ENCODE results near the gene FASLG. TPM values are rescaled to one million over a fixed set of nuclear protein-coding genes. Genes with fewer than 3 reads are reported as not detected.
"Not testable (repeated sequence)": the region's sequence is repeated elsewhere in the genome, so short reads cannot be mapped to it uniquely, and the experiment has no call there.

Gene FASLG
- total RNA-seq, 6 experiments from 2014 or later, result not detected

- TF ChIP-seq CTCF (IDR thresholded peaks at IDR 0.05), result no peak
- no peaks in the 10 kb centered on the region for H3K36me3 Mint-ChIP-seq (ENCODE audit: low read depth)
- no peak for DNase-seq
- no peaks in the 10 kb centered on the region; the same call in 1 of the 2 replicates for H3K27me3 Mint-ChIP-seq (ENCODE audit: insufficient read depth)
- H3K27ac Mint-ChIP-seq, result no peak overlapping the region
- H3K4me1 Mint-ChIP-seq (ENCODE audit: low read depth), result peaks cover 17% of the 10 kb centered on the region
- H3K9me3 Mint-ChIP-seq, result no peaks in the 10 kb centered on the region
- H3K4me3 Mint-ChIP-seq, result no peak overlapping the region
Observed at GRCh38 chr1:172679000-172679772, 20.3 kb downstream of the FASLG start.

DNA sequence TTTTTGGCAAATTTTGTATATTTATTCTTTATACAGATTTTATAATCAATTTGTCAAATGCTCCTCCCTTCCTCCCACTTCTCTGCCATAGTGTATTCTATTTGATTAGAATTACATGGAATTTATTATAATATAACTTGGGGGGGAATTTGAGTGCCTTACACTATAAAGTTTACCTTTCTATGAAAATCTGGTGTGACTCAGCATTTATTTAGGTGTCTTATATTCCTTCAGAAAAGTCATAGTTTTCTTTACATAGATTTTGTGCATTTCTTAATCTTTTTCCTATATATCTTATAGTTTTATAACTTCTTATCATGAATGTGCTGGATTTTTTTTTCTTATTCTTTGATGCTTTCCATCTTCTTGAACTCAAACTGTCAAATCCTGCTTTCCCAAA lies 21.3 kb downstream of the FASLG start:
- Mint-ChIP-seq H3K4me3 (no peak overlapping the region), H3K36me3 (ENCODE audit: low read depth) (no peaks in the 10 kb centered on the region), H3K4me1 (ENCODE audit: low read depth) (peaks cover 10% of the 10 kb centered on the region), H3K27me3 (ENCODE audit: insufficient read depth) (no peaks in the 10 kb centered on the region; the same call in 1 of the 2 replicates), H3K9me3 (no peaks in the 10 kb centered on the region), H3K27ac (no peak overlapping the region)
- no peak for TF ChIP-seq CTCF (IDR thresholded peaks at IDR 0.05)
- no peak for DNase-seq

DNA sequence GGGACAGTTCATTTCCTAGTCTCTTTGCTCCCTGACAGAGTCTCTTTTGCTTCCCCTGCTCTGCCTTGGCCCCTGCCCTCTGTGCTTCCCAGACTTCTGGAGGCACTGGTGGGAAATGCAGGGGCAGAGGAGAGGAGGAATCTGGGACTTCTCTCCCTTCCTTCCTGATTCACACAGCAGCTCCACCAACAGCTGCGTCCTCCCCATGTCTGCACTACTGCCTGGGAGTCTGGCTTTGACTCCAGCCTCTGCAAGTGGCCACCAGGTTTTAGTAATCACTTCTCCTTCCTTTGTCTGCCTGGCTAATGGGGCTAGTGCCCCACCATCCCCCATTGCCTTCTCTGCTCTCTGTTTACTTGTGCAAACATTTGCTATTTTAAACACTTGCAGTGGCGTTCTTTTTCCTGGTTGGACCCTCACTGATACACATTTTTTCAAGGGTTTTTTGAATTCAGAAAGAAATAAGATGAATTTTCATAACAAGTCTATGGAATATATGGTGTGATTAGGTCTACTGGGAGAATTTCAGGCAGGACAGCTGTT lies 21.9 kb downstream of the FASLG start:
- H3K9me3 Mint-ChIP-seq, result no peaks in the 10 kb centered on the region
- no peak overlapping the region for H3K4me3 Mint-ChIP-seq
- H3K36me3 Mint-ChIP-seq (ENCODE audit: low read depth), result no peaks in the 10 kb centered on the region
- H3K27ac Mint-ChIP-seq, result no peak overlapping the region
- TF ChIP-seq CTCF (IDR thresholded peaks at IDR 0.05), result no peak
- no peaks in the 10 kb centered on the region; the same call in 1 of the 2 replicates for H3K27me3 Mint-ChIP-seq (ENCODE audit: insufficient read depth)
- H3K4me1 Mint-ChIP-seq (ENCODE audit: low read depth), result peaks cover 5% of the 10 kb centered on the region; the same call in 1 of the 2 replicates
- no peak for DNase-seq

GRCh38 chr1:172682812-172683211 lies 23.9 kb downstream of the FASLG start:
- no peaks in the 10 kb centered on the region for H3K9me3 Mint-ChIP-seq
- H3K4me1 Mint-ChIP-seq (ENCODE audit: low read depth), result no peaks in the 10 kb centered on the region
- no peak overlapping the region for H3K27ac Mint-ChIP-seq
- H3K36me3 Mint-ChIP-seq (ENCODE audit: low read depth), result no peaks in the 10 kb centered on the region
- no peak for TF ChIP-seq CTCF (IDR thresholded peaks at IDR 0.05)
- no peak for DNase-seq
- H3K27me3 Mint-ChIP-seq (ENCODE audit: insufficient read depth), result no peaks in the 10 kb centered on the region
- no peak overlapping the region for H3K4me3 Mint-ChIP-seq

GRCh38 chr1:172686143-172686542 lies 27.2 kb downstream of the FASLG start:
- DNase-seq, result no peak
- Mint-ChIP-seq H3K27me3 (ENCODE audit: insufficient read depth) (no peaks in the 10 kb centered on the region), H3K4me1 (ENCODE audit: low read depth) (0 out of 2 replicates have a peak, but pooled peaks cover 6% of the 10 kb centered on the region), H3K4me3 (no peak overlapping the region), H3K27ac (no peak overlapping the region), H3K9me3 (no peaks in the 10 kb centered on the region), H3K36me3 (ENCODE audit: low read depth) (no peaks in the 10 kb centered on the region)
- no peak for TF ChIP-seq CTCF (IDR thresholded peaks at IDR 0.05)

GRCh38 chr1:172688428-172689085 lies 29.7 kb downstream of the FASLG start:
- H3K4me1 Mint-ChIP-seq (ENCODE audit: low read depth); DNase-seq; H3K27ac Mint-ChIP-seq; H3K27me3 Mint-ChIP-seq (ENCODE audit: insufficient read depth); H3K36me3 Mint-ChIP-seq (ENCODE audit: low read depth); H3K9me3 Mint-ChIP-seq; H3K4me3 Mint-ChIP-seq: not testable (repeated sequence)

- DNase-seq, result peak; percentile 14
- not testable (repeated sequence) for H3K9me3 Mint-ChIP-seq; H3K4me3 Mint-ChIP-seq; H3K27me3 Mint-ChIP-seq (ENCODE audit: insufficient read depth); H3K36me3 Mint-ChIP-seq (ENCODE audit: low read depth); H3K4me1 Mint-ChIP-seq (ENCODE audit: low read depth); H3K27ac Mint-ChIP-seq
Observed at GRCh38 chr1:172690925-172691324, 32.0 kb downstream of the FASLG start.
